Activated naive CD4-positive, alpha-beta T cell treated with anti-CD3 and anti-CD28 coated beads, Interleukin-2, amount 10 ng/mL, durations not matched to agents 7 days and 5 days (primary cell): ENCODE measurements around the gene CDH23.

Experiments
- CTCF ChIA-PET: fragments of 350-600 bp; sonication (Branson Sonifier 250); formaldehyde crosslinking; loops from one replicate; lab custom pipeline; 2021; ENCODE audit warnings: antibody characterized with exemption; lab: Charles Lee
- DNase-seq: peaks from one replicate; pipeline ENCODE4 v3.0.0-alpha.2; 2020
- H3K27ac Mint-ChIP-seq: one replicate; pipeline ENCODE4 v1.8.0; 2021; ENCODE audit warnings: mild to moderate bottlenecking, moderate library complexity, mixed read lengths
- H3K27me3 Mint-ChIP-seq: one replicate; pipeline ENCODE4 v1.8.0; 2021; ENCODE audit warnings: mild to moderate bottlenecking, mixed read lengths
- H3K36me3 Mint-ChIP-seq: one replicate; pipeline ENCODE4 v1.8.0; 2021; ENCODE audit warnings: mixed read lengths
- H3K4me1 Mint-ChIP-seq: one replicate; pipeline ENCODE4 v1.8.0; 2021; ENCODE audit warnings: mixed read lengths
- H3K4me3 Mint-ChIP-seq: one replicate; pipeline ENCODE4 v1.8.0; 2021; ENCODE audit warnings: mild to moderate bottlenecking, moderate library complexity, mixed read lengths
- H3K9me3 Mint-ChIP-seq: one replicate; pipeline ENCODE4 v1.8.0; 2021; ENCODE audit warnings: mixed read lengths

CDH23 gene

GRCh38 chr10:71391701-71392100, 5.0 kb upstream of the CDH23 start:
- Mint-ChIP-seq H3K27me3 (peaks cover 78% of the 10 kb centered on the region), H3K4me3 (no peak overlapping the region), H3K27ac (no peak overlapping the region), H3K4me1 (peaks cover 2% of the 10 kb centered on the region), H3K9me3 (no peaks in the 10 kb centered on the region), H3K36me3 (no peaks in the 10 kb centered on the region)
- CTCF ChIA-PET: interaction anchor here (1.1 kb wide), 3 partner anchors 7 to 179 kb away, joined by 3 to 5 read pairs (median 3); no protein-coding TSS in a partner anchor
- DNase-seq: no peak

DNA sequence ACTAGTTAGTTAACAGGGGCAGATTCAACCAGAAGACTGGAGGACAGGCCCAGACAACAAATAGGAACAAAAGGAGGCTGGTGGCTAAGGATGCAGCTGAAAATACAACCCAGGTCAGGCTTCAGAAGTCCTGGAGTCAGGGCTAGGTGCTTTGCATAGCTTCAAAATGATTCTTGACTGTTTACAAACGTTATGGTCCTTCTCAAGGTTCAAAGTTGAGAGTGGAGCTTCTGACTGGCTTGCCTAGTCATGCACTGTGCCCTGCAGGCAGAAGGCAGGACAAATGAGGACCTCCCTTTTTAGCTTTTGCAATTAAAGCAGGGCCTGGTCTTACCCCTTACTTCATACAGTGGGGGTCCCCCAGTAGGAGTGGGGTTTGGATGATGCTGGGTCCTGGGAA, 4.4 kb upstream of the CDH23 start:
- CTCF ChIA-PET: interaction anchor here (0.8 to 1.1 kb wide), 5 partner anchors 8 to 420 kb away, joined by 3 to 4 read pairs (median 3); no protein-coding TSS in a partner anchor
- H3K4me3 Mint-ChIP-seq: no peak overlapping the region
- no peaks in the 10 kb centered on the region for H3K9me3 Mint-ChIP-seq
- H3K4me1 Mint-ChIP-seq: peaks cover 3% of the 10 kb centered on the region
- peaks cover 83% of the 10 kb centered on the region for H3K27me3 Mint-ChIP-seq
- DNase-seq: no peak
- H3K27ac Mint-ChIP-seq: no peak overlapping the region
- no peaks in the 10 kb centered on the region for H3K36me3 Mint-ChIP-seq

DNA sequence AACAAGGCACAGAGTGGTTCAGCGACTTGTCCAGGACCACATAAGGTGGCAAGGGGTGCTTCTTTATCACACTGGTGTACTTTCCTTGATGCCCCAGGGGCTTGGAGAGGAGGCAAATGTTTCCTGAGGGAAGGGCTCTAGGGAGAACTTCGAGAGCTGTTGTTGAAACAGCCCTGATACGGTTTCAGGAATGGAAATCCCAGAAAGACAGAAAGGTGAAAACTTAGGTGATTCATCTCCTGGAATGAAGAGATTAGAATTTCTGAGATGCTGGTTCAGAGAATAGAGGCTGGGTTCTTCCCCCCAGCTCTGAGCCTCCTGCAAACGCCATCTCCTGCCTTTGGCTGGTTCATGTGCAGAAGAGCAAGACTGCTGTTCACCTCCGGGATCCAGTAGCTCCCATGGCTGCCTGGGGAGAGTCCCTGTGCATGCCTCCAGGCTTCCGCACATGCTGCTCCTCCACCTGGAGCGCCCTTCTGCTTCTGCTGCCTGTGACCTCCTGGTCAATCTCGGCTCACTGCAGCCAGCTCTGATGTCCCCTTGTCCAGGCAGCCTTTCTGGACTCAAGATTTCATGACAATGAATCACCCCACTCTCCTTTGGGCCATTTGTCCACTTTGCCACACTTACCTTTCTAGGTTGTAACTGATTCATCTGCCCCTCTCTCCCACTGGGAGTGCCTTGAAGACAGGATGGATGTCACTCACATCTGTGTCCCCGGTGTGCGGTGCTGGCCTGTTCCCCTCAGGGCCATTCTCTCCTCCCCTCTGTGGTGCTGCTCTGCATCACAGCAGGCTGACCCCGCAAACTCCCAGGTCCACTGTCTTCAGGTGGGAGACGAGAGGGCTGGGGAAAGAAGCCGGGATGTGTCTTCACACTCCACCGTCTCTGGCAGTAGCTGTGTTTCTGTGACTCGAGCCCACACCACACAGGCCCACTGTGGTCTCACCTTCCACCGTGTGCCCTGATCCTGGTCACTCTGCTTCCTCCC, 3.6 kb upstream of the CDH23 start:
- Mint-ChIP-seq H3K36me3 (no peaks in the 10 kb centered on the region), H3K27me3 (peaks cover 87% of the 10 kb centered on the region), H3K27ac (no peak overlapping the region), H3K4me1 (peaks cover 6% of the 10 kb centered on the region), H3K4me3 (no peak overlapping the region), H3K9me3 (no peaks in the 10 kb centered on the region)
- no peak for DNase-seq
- CTCF ChIA-PET: interaction anchor here (0.8 to 1.1 kb wide), 5 partner anchors 9 to 419 kb away, joined by 3 to 4 read pairs (median 3); no protein-coding TSS in a partner anchor

DNA sequence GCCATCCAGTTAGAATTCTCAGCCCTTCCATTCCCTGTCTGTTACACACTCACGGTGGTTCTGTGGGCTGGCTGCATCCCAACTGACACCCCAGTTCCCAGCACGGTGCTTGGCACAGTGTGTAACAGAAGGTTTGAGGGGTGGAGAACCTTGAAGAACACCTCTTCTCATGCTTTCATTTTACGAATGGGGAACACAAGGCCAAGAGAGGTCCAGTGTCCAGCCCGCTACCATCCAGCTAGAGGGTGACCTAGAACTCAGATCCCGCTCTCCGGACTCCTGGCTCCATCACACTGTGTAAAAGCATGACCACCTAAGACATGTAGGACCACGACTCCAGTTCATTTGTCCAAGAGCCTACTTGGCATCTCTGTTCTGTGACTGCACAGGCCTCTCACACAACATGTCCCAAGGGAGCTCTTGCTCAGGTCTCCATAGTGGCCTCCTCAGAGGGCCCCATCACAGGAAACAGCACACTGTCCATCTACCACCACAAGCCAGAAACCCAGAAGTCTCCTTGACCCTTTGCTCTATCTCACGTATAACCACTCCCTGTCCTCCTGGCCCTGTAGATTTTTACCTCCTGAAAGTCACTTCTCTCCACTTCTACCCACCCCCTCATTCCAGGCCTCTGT, 2.8 kb upstream of the CDH23 start:
- CTCF ChIA-PET: interaction anchor here (2.7 kb wide), 1 partner anchor 9 kb away, joined by 16 read pairs; no protein-coding TSS in a partner anchor
- Mint-ChIP-seq H3K4me3 (no peak overlapping the region), H3K27ac (no peak overlapping the region), H3K36me3 (no peaks in the 10 kb centered on the region), H3K4me1 (peaks cover 6% of the 10 kb centered on the region), H3K9me3 (no peaks in the 10 kb centered on the region), H3K27me3 (peaks cover 96% of the 10 kb centered on the region)
- DNase-seq: no peak

GRCh38 chr10:71394926-71395562, 1.7 kb upstream of the CDH23 start:
- DNase-seq: no peak

GRCh38 chr10:71395621-71396020, 1.1 kb upstream of the CDH23 start:
- Mint-ChIP-seq H3K4me3 (peak overlapping the region; percentile 37), H3K36me3 (no peaks in the 10 kb centered on the region), H3K27me3 (peaks cover 97% of the 10 kb centered on the region), H3K4me1 (peaks cover 6% of the 10 kb centered on the region), H3K9me3 (no peaks in the 10 kb centered on the region), H3K27ac (no peak overlapping the region)
- CTCF ChIA-PET: interaction anchor here (0.6 to 2.7 kb wide), 7 partner anchors 10 to 257 kb away, joined by 3 to 16 read pairs (median 5); no protein-coding TSS in a partner anchor
- DNase-seq: no peak

More at GRCh38 chr10:71394926-71395562, 1.7 kb upstream of the CDH23 start:
- no peak overlapping the region for H3K4me3 Mint-ChIP-seq
- CTCF ChIA-PET: interaction anchor here (1.0 to 2.7 kb wide), 5 partner anchors 10 to 176 kb away, joined by 3 to 16 read pairs (median 5); no protein-coding TSS in a partner anchor
- no peaks in the 10 kb centered on the region for H3K9me3 Mint-ChIP-seq
- H3K36me3 Mint-ChIP-seq: no peaks in the 10 kb centered on the region
- H3K4me1 Mint-ChIP-seq: peaks cover 6% of the 10 kb centered on the region
- peaks cover 98% of the 10 kb centered on the region for H3K27me3 Mint-ChIP-seq
- H3K27ac Mint-ChIP-seq: no peak overlapping the region

GRCh38 chr10:71396084-71396710, 523 bp upstream of the CDH23 start:
- Mint-ChIP-seq H3K36me3 (no peaks in the 10 kb centered on the region), H3K4me1 (peaks cover 6% of the 10 kb centered on the region), H3K27me3 (peaks cover 94% of the 10 kb centered on the region), H3K27ac (no peak overlapping the region), H3K4me3 (peak overlapping the region; percentile 37), H3K9me3 (no peaks in the 10 kb centered on the region)
- peak; percentile 46 for DNase-seq
- CTCF ChIA-PET: interaction anchor here (0.6 to 2.7 kb wide), 7 partner anchors 9 to 312 kb away, joined by 3 to 16 read pairs (median 4); no protein-coding TSS in a partner anchor

DNA sequence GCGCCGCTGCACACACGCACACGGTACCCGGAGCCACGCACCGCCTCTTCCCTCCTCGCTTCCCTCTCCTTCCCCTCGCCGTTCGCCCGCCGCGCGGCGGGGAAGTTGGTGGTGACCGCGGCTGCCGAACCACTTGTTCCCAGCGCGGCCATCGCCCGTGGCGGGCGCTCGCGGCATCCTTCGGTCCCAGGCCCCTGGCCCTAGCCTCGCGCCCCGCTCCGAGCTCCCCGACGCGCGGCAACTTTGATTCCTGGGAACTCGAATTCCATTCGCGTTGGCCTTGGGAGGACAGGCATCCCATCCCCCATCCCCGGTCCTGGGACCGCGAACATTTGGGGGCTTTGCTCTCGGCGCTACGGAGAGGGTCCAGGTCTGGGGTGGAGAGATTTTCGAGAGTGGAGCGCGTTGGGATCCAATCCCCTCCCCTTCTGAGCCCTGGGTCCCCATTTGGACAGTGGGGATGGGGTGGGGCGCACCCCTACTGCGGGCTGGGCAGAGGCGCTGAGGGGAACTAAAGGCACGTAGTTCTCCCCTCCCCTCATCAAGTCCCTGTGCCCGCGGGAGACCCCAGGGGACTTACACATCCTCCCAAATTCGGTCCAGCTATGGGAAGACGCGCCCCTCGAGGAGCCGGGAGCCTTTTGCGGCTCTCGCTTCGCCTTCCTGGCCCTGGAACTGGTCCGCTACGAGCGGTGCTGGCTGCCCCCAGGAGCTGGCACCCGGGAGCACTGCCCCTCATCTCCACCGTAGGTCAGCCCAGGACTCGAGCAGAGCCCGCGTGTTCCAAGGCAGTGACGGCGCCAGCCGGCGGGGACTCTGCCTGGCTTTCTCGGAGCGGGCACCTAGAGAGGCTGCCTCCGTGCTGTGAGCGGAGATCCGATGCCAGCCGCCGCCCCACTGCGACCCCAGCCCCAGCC, 834 bp downstream of the CDH23 start:
- H3K4me3 Mint-ChIP-seq: no peak overlapping the region
- no peaks in the 10 kb centered on the region for H3K36me3 Mint-ChIP-seq
- no peak for DNase-seq
- CTCF ChIA-PET: interaction anchor here (0.7 to 2.1 kb wide), 3 partner anchors 13 to 311 kb away, joined by 3 to 8 read pairs (median 4); no protein-coding TSS in a partner anchor
- H3K27me3 Mint-ChIP-seq: peaks cover 83% of the 10 kb centered on the region
- H3K27ac Mint-ChIP-seq: no peak overlapping the region
- H3K9me3 Mint-ChIP-seq: no peaks in the 10 kb centered on the region
- peaks cover 6% of the 10 kb centered on the region for H3K4me1 Mint-ChIP-seq

DNA sequence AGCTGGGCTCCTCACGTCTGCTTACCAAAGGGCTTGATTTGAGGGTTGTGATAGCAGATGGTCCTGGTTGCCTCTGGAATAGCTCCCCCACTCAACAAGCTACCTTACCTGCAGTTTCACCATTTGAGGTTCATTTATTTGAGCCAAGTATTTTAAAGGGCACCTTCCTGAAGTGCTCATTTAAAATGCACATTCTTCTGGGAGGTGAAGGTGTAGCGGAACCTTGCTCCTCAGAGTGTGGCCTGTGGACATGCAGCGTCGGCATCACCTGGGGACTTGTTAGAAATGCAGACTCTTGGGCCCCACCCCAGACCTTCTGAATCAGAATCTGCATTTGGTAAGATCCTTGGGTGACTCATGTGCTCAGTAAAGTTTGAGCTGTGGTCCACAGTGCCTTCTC, 2.3 kb downstream of the CDH23 start:
- CTCF ChIA-PET: interaction anchor here (0.7 to 2.1 kb wide), 2 partner anchors 15 to 172 kb away, joined by 3 to 8 read pairs; no protein-coding TSS in a partner anchor
- Mint-ChIP-seq H3K4me3 (no peak overlapping the region), H3K36me3 (no peaks in the 10 kb centered on the region), H3K4me1 (peaks cover 6% of the 10 kb centered on the region), H3K9me3 (no peaks in the 10 kb centered on the region), H3K27ac (no peak overlapping the region), H3K27me3 (peaks cover 75% of the 10 kb centered on the region)
- DNase-seq: no peak

DNA sequence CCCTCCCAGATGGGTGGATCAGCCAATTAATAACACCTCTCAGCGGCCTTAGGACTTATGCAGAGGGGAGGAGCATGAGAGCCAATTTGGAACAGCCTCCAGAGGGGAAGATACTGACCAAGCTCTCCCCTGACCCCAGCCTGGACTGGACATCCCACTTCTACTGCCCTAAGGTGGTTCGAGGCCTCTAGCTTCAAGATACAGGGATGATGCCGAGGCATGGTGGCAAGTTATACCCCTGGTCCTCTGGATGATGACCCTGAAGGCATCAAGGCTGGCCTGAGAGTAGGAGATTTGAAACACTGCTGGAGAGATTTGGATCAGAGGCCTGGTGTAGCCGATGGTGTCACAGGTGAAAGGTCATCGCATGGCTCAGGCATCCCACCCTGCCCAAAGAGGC, 3.2 kb downstream of the CDH23 start:
- Mint-ChIP-seq H3K4me3 (no peak overlapping the region), H3K36me3 (no peaks in the 10 kb centered on the region), H3K9me3 (no peaks in the 10 kb centered on the region), H3K27me3 (peaks cover 76% of the 10 kb centered on the region), H3K27ac (no peak overlapping the region), H3K4me1 (peaks cover 6% of the 10 kb centered on the region)
- CTCF ChIA-PET: interaction anchor here (0.8 to 2.1 kb wide), 2 partner anchors 169 to 171 kb away, joined by 3 to 8 read pairs; no protein-coding TSS in a partner anchor
- no peak for DNase-seq

DNA sequence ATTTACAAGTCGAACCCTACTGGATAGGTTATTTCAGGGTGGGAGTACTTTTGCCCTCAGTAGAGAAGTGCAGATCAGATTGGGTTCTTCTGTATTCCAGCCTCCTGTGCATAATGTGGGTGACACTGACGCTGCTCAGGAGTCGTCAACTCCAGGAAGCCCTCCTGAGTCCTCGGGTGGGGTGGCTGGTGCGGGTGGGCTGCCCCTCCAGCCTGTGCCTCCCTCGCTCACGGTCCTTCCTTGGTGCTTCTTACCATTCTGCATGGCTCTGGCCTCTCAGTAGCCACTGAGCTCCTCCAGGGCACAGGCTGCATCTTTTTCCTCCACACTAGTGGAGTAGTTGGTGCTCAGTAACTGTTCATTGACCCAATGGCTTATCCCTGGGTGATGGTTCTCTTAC, 4.3 kb downstream of the CDH23 start:
- Mint-ChIP-seq H3K4me1 (peaks cover 4% of the 10 kb centered on the region), H3K36me3 (no peaks in the 10 kb centered on the region), H3K4me3 (no peak overlapping the region), H3K9me3 (no peaks in the 10 kb centered on the region), H3K27me3 (peaks cover 74% of the 10 kb centered on the region), H3K27ac (no peak overlapping the region)
- DNase-seq: no peak
- CTCF ChIA-PET: no interaction called here

DNA sequence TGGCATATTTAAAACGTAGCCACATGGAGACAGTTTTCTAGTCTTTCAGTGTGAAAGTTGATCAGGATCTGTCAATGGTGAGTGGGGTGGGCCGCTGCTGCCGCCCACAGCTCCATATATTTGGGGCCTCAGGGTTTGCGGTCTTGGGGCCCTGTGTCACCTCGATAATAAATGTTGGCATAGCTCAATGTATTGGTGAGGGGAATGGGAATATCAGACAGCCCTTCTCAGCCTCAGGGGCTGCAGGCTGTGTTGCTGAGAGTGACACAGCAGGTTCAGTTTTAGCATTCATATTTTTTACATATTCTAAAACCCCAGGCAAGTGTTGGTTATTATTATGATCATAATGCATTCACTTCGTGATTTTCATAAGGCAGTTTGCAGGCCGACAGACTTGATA, 5.3 kb downstream of the CDH23 start:
- H3K27ac Mint-ChIP-seq: no peak overlapping the region
- H3K36me3 Mint-ChIP-seq: no peaks in the 10 kb centered on the region
- H3K27me3 Mint-ChIP-seq: peaks cover 68% of the 10 kb centered on the region
- H3K9me3 Mint-ChIP-seq: no peaks in the 10 kb centered on the region
- no peak overlapping the region for H3K4me3 Mint-ChIP-seq
- CTCF ChIA-PET: no interaction called here
- peaks cover 3% of the 10 kb centered on the region for H3K4me1 Mint-ChIP-seq
- DNase-seq: no peak
